ENCODE measurements around the gene SBF2.

DNA sequence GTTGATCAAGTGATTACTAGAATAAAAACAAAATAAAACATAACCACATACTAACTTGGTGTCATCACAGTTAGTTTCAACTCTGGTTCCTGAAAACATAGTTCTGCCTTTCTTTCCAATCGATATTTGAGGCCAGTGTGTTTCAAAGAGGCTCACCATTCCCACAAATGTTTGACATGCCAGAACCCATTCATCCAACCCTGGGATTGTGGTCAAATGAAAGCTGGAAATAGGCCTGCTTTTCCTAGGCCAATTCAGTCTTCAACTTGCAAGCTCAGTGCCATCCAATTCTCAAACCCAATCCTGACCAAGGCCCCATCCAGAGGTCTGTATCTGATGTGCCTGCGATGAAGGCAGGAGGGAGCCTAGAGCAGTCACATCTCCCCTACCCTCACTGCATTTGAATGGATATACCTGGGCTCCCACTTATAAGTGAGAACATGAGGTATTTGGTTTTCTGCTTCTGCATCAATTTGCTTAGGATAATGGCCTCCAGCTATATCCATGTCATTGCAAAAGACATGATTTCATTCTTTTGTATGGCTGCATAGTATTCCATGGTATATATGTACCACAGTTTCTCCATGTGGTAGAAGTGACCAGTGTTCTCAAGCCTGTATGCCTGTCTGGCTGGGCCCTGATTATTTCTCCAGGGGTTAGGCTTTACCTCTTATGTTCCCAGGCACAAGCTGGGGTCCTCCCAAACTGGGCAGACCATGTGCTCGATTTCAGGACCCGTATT is 486.9 kb downstream of the SBF2 start:
- no peak for TF ChIP-seq POLR2A (IDR thresholded peaks at IDR 0.05)
- TF ChIP-seq, protein P1, sequence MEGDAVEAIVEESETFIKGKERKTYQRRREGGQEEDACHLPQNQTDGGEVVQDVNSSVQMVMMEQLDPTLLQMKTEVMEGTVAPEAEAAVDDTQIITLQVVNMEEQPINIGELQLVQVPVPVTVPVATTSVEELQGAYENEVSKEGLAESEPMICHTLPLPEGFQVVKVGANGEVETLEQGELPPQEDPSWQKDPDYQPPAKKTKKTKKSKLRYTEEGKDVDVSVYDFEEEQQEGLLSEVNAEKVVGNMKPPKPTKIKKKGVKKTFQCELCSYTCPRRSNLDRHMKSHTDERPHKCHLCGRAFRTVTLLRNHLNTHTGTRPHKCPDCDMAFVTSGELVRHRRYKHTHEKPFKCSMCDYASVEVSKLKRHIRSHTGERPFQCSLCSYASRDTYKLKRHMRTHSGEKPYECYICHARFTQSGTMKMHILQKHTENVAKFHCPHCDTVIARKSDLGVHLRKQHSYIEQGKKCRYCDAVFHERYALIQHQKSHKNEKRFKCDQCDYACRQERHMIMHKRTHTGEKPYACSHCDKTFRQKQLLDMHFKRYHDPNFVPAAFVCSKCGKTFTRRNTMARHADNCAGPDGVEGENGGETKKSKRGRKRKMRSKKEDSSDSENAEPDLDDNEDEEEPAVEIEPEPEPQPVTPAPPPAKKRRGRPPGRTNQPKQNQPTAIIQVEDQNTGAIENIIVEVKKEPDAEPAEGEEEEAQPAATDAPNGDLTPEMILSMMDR (IDR thresholded peaks at IDR 0.05): no peak
